ENCODE measurements around the gene PTPRD.

Gene PTPRD

DNA sequence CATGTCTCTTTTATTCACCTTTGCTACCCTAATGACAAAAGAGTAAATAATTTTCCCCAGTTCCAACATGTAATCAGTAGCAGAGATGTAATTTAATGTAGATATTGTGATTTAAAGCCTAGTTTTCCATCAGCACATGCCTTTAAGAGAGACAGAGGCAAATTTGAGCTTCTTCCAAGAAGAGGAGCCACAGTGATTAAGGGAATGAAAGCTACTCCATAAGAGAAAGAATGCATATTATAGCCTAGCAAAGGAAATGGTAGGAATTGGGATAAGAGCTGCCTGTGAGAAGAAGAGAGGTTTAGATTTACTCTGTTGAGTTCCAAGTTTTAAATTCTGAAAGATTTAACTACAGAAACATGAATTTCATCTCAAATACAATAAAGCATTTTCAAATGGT is 2222.2 kb downstream of the PTPRD start:
- no peak for DNase-seq

DNA sequence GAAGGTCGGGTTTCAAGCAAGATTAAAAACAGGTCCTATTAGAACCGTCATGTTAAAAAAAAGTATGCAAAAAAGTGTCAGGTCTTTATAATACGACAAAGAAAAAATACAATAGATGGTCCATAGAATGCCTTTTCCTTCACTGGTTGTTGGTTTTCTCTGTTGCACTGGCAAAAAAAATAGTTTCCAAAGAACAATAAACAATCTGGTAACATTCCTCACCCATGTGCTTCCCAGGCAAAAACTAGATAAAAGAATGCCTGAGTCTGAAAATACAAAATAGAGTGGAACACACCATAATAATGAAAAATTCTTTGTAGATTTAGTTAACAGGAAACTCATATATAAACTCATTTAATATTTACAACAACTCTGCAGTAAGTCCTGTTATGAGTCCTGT is 2223.3 kb downstream of the PTPRD start:
- DNase-seq, result no peak

DNA sequence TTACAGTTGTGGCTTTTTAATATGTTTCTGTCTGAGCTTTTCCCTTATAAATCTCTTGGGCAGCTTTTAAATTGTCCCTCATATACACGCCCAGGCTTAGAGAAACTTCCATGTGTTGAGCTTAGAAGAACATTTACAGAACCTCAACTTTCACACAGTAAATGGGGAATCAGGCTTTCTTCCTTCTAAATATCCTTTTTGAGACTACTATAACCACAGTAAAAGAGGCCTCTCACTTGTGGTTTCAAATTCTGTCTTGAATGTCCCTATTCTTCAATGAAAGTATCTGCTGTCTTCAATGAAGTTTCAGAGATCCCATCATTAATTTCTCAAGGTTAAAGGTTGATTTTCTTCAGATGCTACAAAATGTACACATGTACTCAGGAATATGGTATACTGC is 2224.7 kb downstream of the PTPRD start:
- DNase-seq, result no peak

DNA sequence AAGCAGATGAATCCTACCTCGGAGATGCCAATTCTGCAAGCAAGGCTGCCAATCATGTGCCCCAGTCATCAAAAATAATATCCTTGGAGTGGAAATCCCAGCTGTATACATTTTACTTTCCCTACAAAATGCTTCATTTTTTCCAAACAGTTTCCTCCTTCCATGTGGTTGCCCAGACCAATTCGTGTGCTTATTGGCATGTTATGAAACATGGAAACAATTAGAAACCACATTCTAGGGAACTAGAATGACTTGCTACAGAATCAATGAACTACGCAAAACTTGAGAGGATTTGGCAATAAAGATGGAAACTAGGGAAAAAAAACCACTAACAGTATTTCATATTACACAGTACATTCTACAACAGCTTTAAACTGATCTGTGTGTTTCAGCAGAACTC is 2228.7 kb downstream of the PTPRD start:
- DNase-seq, result no peak

DNA sequence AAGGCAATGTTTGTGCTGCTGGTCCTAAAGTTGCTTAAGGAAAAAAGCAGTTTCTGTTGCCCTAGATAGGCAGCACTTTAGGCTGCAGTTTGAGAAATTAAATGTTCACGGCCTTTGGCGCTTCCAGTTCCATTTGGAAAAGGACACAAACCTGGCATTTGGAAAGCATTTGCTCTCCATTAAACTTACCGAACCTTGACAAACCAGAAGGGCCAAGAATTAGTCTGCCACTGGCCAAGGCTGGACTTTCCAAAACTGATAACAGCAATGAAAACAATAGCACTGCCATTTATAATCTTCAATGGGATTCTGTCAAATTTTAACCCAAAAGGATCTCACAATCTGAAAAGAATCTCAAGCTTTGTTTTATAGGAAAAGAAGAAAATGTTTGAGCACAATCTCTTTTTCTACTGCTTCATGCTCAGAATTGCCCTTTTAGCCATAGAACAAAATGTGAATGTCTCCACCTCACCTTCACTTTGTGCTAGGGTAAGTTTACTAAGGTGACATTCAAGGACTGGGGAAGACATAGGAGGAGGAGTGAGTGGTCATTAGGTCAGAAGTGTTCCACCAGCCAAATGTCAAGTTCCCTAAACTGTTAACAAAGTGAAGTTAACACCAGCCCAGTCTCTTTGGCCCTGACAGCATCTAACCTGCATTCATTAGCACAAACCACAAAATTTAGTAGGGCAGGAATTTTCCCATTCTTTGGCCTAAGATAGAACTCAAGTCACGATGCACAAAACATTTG is 2229.8 kb downstream of the PTPRD start:
- no peak for DNase-seq

DNA sequence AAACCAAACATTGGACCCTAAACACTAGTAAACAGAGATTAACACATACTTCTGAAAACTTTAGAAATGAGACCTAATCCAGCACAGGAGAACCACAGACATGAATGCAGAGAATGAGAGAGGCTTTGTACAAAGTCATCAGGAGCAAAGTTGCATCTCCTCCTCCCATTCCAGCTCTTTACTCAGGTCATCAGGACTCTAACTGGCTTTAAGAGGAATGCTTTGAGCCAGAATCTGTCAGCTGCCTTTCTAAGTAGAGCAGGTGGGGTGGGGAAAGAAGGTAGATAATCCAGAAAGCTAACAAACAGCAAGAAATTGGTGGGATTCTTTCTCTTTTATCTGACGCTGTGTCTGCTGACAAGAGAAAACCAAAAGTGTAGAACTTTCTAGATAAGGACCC is 2230.5 kb downstream of the PTPRD start:
- DNase-seq, result no peak

DNA sequence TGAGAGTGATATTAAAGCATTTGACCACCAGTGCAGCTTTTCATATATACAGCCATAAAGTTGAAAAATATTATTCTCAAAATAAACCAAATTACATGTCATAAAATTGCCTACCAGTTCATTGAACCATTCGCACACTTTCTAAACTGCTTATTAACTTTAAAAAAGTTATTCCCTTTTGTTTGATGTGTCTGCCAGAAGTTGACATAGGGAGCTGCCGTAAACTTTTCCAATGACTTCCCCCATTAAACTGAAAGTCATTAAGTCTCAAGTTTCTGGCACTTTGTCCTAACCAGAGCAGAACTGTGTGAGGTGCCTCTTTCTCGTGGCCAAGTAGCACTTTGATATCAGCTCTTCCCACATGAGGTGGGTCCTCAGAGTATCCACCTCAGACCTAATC is 2231.2 kb downstream of the PTPRD start:
- no peak for DNase-seq

DNA sequence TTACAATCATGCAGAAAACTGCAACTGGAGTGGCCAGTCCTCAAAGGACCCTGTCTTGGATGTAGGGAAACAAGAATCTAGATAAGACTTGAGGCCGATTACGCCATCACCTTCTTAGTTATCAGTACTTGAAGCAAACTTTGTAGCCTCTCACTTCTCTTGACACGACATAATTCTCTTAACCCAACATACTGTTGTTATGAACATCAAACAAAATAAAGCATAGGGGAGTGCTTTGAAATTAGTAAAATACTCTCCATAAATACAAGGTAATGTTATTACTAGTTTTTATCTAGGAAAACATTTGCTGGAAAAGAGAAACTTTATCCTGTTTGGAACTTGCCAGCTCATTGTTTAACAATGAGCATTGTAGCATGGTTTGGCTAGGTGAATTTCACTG is 2238.3 kb downstream of the PTPRD start:
- DNase-seq, result no peak

DNA sequence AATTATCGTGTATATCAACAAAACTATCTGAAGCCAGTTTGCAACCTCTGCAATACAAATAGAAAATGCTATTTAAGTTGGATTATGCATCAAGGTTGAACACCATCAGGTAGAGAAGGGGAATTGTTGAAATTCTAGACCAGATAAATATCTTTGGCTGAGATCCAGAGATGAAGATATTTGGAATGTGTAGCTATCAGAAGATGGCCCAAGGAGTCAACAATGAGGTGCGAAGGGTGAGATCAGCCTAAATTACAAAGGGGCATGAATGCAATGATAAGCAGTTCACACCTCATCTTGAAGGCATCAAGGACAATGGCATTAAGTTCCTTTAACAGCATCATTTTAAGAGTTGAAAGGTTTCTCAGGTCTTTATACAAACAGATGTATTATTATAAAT is 2241.1 kb downstream of the PTPRD start:
- DNase-seq, result no peak

DNA sequence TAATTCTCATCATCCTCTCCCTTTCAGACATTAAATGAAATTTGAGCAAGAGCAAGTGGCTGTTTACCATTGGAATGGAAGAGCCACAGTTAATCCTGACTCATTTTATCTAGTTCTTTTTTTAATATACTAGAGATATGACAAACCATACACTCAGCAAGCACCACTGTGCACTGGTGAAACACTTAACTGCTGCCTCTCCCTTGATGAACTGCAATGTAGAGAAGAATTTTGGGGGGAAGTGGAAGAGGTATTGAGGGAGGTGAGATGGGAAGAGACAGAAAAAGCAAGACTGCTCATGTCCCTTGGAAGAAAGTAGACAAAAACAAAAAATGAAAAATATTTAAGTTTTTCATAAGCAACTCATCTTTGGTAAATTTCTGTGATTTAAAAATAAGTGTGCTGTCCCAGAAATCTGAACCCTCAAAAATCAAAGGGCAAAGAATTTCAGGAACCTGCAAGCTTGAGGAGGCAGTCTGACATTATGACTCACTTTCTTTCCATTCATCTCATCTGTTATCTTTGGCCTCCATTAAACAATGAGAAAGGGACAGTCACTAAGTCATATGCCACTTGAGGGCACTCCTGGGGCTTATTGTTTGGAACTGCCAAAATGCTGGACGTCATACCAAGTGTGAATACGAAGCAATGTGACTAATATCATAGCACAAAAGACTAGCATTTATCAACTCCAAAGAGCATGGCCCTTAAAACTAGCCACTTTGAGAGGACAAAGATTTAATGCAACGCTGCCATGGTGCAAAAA is 2246.5 kb downstream of the PTPRD start:
- DNase-seq, result no peak

DNA sequence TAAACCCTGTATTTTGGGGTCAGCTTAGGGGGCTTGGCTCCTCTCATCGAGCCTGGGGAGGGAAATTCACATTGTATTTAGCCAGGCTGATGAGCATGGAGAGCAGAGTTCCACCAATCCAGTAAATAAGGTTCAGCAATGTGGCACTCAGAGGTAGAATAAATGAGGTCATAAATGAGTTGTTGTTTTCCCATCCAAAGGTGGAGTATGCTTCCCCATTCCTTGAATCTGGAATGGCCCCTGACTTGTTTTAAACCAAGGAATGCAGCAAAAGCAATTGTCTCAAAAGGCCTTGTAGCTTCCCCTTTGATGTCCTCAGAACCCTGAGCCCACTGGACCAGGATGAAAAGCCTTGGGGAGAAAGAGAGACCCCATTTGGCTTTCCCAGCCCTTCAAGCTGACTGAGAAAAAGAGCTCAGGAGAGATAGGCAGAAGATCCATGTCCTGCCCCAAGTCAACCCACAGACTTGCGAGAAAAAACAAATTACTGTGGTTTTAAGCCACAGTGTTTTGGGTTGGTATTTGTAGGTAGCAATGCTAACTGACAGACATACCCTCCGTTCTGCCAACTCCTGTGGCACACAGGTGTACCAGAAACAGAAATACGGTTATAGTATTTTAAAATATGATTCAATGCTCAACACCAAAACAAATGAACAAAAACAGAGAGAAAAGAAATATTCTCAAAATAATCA is 2247.2 kb downstream of the PTPRD start:
- no peak for DNase-seq

DNA sequence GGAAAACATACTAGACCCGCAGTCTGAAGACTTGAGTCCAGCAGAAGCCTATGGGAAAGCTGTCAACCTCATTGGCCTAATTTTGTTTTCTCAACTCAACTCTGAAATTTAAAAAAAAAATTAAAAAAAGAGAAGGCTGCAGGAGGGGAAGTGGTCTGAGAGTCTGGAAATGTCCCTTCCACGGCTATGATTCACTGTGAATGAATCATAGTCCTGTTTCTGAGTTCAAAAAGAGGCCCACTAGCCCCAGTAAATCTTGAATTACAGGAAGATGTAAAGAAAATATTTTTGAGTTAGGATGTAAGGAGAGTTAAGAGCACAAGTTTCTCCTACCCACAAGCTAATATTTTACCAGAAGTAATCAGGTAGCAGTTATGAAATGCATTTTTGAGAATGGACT is 2247.8 kb downstream of the PTPRD start:
- DNase-seq, result no peak

DNA sequence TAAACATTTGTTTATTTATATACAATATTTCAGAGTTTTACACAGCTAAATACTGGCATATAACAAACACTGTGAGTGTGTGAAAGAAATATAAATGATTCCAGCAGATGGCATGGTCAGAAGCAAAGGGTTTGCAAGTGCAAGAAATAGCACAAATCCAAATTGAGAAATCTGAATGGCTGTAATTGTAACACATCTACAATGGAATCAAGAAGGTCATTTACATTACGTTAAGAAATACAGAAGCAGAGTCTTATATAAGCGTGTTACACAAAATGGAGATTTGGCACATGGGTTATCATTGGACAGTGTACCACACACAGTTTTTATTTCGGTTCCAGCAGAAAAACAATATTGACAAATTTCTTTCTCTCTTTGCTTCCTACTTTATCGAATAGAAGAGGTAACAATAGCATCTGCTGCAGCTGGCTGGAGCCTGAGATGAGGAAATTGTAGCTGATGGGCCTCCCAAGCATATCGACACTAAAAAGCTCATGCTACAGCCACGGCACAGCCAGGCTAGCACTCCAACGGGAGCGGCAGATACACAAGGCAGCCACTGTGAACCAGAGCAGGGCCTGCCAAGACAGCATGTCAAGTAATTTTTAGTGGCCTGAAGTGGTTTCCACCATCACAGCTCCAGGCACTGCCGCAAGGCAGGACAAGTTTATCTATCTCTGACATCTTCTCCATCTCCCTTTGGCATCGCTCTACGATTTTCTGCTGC is 2248.6 kb downstream of the PTPRD start:
- no peak for DNase-seq

DNA sequence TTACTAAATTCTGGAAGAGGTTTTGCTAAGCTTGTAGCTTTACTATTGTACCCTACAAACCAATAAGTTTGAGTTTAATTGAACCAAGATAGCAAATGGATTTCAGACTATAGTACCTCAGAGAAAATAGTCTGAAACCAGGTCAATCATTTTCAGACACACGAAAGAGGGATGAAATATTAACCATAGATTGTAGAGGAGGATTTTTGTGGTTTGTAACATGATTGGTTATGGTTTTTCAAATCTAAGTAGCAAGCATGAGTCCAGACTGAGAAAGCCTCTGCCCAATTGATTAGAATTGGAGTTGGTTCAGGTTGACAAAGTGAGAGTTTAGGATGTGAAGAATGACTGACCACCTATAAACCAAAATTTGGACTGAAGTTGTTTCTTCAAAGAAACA is 2250.6 kb downstream of the PTPRD start:
- DNase-seq, result no peak

DNA sequence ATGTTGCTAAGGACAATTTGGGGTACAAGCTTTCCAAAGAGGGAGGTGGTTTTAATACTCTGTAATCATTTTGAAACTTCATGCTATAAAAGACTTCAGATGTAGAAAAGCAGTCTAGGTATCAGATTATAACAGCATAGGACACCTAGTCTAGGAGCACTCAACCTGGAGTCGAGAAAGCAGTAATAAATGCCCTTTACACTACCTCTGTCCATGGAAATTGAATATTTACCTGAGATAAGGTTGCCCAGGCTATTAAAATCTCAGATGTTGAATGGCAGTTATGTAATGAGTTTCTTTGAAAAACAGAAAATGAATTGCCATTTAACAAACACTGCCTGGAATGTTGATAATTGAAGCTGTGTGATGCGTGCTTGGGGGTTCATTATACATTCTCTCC is 2251.4 kb downstream of the PTPRD start:
- DNase-seq, result no peak

DNA sequence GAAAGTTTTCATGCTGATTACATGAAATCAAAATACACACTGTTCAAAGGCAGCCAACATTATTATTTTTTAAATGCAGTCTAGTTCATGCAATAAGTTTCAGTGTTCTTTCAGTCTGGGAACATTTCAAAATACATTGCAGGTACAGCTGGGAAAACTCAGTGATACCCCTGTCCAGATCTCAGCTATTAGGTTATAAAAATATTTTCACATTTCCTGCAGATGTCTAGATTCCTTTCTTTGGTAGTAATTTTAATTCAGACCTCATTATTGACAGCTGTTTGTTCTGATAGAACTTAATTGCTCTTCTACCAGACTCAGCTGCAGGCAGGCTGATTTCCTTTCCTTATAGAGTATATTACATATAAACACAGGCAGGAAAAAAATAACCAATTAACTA is 2256.4 kb downstream of the PTPRD start:
- DNase-seq, result no peak

DNA sequence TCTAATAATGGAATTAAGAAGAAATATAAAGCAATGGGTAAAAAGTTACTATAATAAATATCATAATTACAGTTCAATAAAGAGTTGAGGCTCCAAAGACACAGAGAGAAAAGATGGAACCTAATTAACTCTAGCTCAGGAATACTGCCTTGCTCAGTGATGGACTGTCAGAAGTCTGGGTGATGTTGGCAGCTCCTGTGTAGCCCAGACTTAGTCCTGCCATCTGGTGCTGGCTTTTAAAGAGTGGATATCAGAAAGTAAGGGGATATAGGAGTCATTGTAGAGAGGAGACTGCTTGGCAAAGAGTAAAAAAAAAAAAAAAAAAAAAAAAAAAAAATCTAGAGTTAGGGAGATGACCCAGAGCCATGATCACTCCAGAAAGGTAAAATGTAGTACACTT is 2261.4 kb downstream of the PTPRD start:
- DNase-seq, result no peak

DNA sequence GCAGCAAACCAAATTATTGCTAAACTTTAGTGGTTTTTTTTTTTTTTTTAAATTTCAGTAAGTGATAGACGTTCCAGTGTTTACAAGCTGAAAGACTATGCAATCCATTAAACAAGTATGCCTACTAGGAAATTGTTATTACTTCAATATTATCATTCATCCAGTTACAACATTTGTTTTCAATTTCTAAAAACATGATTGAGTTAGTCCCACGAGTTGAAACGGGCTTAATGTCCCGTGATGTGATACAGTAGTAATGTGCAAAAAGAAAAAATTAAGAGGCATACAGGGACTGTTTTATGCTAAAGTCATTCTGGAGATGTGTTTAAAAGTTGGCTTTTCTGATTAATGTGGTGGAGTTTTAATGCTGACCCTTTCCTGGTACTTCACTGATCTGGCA is 2262.9 kb downstream of the PTPRD start:
- DNase-seq, result no peak

DNA sequence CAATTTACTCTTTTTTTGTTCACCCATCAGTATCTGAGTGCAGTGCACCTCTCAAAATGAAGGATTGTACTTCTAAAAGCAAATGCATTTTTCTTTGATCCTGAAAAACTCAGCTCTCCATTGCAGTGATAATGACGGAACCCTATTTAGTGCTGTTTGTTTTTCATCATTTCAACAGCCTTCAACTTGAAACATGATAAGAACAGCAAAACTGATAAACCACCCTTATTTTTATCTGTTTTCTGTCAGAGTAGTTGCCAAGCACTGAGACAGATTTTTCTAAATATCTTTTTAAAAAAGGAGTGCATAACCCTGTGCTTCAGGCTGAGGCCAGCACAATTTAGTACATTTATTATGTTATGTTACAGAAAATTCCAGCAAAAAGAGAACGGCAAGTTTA is 2263.4 kb downstream of the PTPRD start:
- no peak for DNase-seq

DNA sequence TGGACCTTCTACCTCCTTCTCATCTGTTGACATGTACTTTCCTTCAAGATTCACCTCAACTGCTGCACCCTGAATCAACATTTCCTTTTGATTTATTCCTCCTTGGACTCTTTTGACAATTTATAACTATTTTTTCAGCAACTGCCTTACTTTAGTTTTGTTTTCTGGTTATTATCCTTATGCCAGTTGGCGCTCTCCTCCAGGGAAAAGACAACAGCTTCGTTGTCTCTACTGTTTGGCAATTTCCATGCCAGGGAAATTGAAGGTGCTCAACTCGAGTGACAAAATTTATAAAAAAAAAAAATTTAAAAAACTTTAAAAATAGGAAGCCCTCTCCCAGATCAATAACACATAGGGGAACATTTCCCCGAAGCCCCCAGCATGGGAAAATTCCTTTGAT is 2264.0 kb downstream of the PTPRD start:
- DNase-seq, result no peak

DNA sequence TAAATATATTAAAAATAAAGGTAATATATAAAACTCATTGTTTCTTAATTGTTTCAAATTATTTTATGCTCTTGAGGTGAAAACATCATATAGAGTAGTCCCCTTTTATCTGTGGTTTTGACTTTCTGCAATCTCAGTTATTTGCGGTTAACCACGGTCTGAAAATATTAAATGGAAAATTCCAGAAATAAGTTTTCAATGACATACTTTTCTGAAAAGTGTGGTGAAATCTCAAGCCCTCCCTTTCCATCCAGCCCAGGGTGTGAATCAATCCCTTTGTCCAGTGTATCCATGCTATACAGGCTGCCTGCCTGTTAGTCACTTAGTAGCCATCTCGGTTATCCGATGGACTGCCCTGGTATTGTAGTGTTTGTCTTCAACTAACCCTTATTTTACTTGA is 2266.5 kb downstream of the PTPRD start:
- DNase-seq, result no peak

DNA sequence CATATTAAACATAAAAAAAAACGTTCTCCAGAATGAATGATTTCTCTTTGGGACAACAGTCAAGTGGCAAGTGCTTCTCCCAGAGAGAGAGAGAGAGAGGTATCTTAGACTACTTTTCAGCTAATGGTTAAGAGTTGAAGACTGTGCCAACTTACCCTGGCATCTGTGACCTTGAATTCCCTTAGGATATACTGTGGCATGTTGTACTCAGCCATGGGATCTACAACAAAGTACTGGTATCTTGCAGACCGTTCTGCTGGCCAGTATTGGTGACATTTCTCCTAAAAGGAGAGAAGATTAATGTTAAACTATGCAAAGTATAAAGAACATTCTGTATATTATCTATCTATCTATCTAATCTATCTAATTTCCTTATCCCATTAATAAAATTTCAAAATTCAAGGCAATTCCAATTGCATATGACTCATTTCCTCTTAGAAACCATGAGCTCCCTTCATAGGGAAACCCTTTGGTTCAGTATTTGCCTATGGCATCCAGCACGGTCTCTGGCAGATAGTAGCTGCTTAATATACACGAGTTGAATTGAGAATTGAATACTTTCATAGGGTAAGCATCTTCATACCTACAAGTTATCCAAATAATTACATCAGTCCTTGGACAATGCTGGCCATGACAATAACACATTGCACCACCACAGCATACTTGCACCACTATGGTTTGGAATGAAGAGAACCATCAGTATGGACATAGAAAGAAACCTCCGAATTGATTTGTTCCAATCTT is 2273.9 kb downstream of the PTPRD start:
- no peak for DNase-seq

All from NCI-H2029 (cell line).